DMS 273 treated with DMSO at 0.1 percent for 48 hours (cell line): ENCODE data around the gene CFAP74.
"Not testable (repeated sequence)": the region's sequence is repeated elsewhere in the genome, so short reads cannot be mapped to it uniquely, and the experiment has no call there.

Source experiments
- DNase-seq: peaks from one replicate; lab custom pipeline; 2025; lab: John Stamatoyannopoulos, UW

CFAP74 gene

GRCh38 chr1:1899266-1899966 is 104.2 kb downstream of the CFAP74 start:
- DNase-seq: no peak

- DNase-seq: no peak
Observed at GRCh38 chr1:1898246-1898933, 105.2 kb downstream of the CFAP74 start.

- DNase-seq: no peak
Observed at GRCh38 chr1:1895456-1896336, 107.9 kb downstream of the CFAP74 start.

- DNase-seq: no peak
Observed at GRCh38 chr1:1895060-1895418, 108.5 kb downstream of the CFAP74 start.

GRCh38 chr1:1894354-1895059 is 109.1 kb downstream of the CFAP74 start:
- DNase-seq: no peak

- no peak for DNase-seq
Observed at GRCh38 chr1:1893997-1894353, 109.6 kb downstream of the CFAP74 start.

GRCh38 chr1:1893291-1893985 is 110.1 kb downstream of the CFAP74 start:
- DNase-seq: no peak

- no peak for DNase-seq
Observed at GRCh38 chr1:1892763-1893120, 110.8 kb downstream of the CFAP74 start.

GRCh38 chr1:1892079-1892762 is 111.4 kb downstream of the CFAP74 start:
- no peak for DNase-seq

- no peak for DNase-seq
Observed at GRCh38 chr1:1891349-1892078, 112.1 kb downstream of the CFAP74 start.

- no peak for DNase-seq
Observed at GRCh38 chr1:1890506-1891348, 112.9 kb downstream of the CFAP74 start, which contains the start of gene GNB1. GNB1 (minus strand) TSS chr1:1891087; CDS start chr1:1825453, 65,634 bp downstream.

GRCh38 chr1:1889847-1890505 is 113.6 kb downstream of the CFAP74 start:
- no peak for DNase-seq

GRCh38 chr1:1889090-1889750 is 114.4 kb downstream of the CFAP74 start:
- no peak for DNase-seq

GRCh38 chr1:1883890-1884289 is 119.7 kb downstream of the CFAP74 start:
- not testable (repeated sequence) for DNase-seq

- DNase-seq: no peak
Observed at GRCh38 chr1:1883092-1883873, 120.3 kb downstream of the CFAP74 start.

- DNase-seq: no peak
Observed at GRCh38 chr1:1881727-1882126, 121.9 kb downstream of the CFAP74 start.

- no peak for DNase-seq
Observed at GRCh38 chr1:1880617-1881312, 122.8 kb downstream of the CFAP74 start.
